IMR-90 (cell line): ENCODE measurements around the gene MS4A10. TPM values are rescaled to one million over a fixed set of nuclear protein-coding genes. Genes with fewer than 3 reads are reported as not detected.

Source experiments
- ATAC-seq: fragments of 200-7000 bp; cut with Tn5 transposase; 2 replicates; pipeline ENCODE4 v1.9.1; 2020; ENCODE audit warnings: low read depth, mild to moderate bottlenecking, moderate library complexity
- BruUV-seq: library from RNA; stranded (reverse); fragments of 400-500 nt; replicated peaks from 2 replicates; lab custom pipeline; 2021; lab: Mats Ljungman, UMichigan
- CTCF ChIA-PET: fragments of 300-600 bp; formaldehyde crosslinking; extraction: SDS; loops from one replicate; lab custom pipeline; 2021; ENCODE audit warnings: antibody characterized with exemption; lab: Yijun Ruan, JAX
- POLR2A ChIA-PET: fragments of 300-600 bp; sonication (Branson Sonifier 250); formaldehyde crosslinking; loops from one replicate; lab custom pipeline; 2022; ENCODE audit warnings: antibody characterized with exemption; ENCODE audit not compliant: unreplicated experiment; lab: Charles Lee
- DNase-seq: peaks from one replicate; pipeline ENCODE4 v3.0.0; 2013
- H2AFZ ChIP-seq: replicated peaks from 2 replicates; pipeline ENCODE3; 2013; ENCODE audit warnings: low read length, mild to moderate bottlenecking; ENCODE audit not compliant: poor library complexity
- H2AK5ac ChIP-seq: 2 replicates; pipeline ENCODE4 v1.6.1; 2013; ENCODE audit warnings: low read depth, low read length, inconsistent platforms
- H2AK9ac ChIP-seq: replicated peaks from 2 replicates; pipeline ENCODE3; 2013; ENCODE audit warnings: mild to moderate bottlenecking, low read depth, low read length, moderate library complexity; ENCODE audit not compliant: poor library complexity
- H2BK120ac ChIP-seq: 2 replicates; pipeline ENCODE4 v1.6.1; 2013; ENCODE audit warnings: low read depth, low read length, inconsistent platforms
- H2BK15ac ChIP-seq: 3 replicates; pipeline ENCODE4 v1.6.1; 2013; ENCODE audit warnings: low read depth, low read length, inconsistent platforms
- H2BK20ac ChIP-seq: 2 replicates; pipeline ENCODE4 v1.6.1; 2013; ENCODE audit warnings: low read depth, mild to moderate bottlenecking, inconsistent platforms, low read length, moderate library complexity
- H2BK5ac ChIP-seq: 2 replicates; pipeline ENCODE4 v1.6.1; 2013; ENCODE audit warnings: mild to moderate bottlenecking, low read depth, low read length, inconsistent platforms; ENCODE audit not compliant: poor library complexity, severe bottlenecking
- H3K14ac ChIP-seq: replicated peaks from 2 replicates; pipeline ENCODE4 v1.6.1; 2013; ENCODE audit warnings: low read depth, low read length, inconsistent platforms
- H3K18ac ChIP-seq: 2 replicates; pipeline ENCODE4 v1.6.1; 2013; ENCODE audit warnings: low read depth, low read length, control low read depth
- H3K23ac ChIP-seq: 2 replicates; pipeline ENCODE4 v1.6.1; 2013; ENCODE audit warnings: low read depth, low read length, inconsistent platforms
- H3K27ac ChIP-seq: 2 replicates; pipeline ENCODE4 v1.5.1; 2013; ENCODE audit warnings: mild to moderate bottlenecking, control low read depth, low read length; ENCODE audit not compliant: insufficient read depth
- H3K27me3 ChIP-seq: 2 replicates; pipeline ENCODE4 v1.6.1; 2013; ENCODE audit warnings: low read length; ENCODE audit not compliant: control insufficient read depth, insufficient read depth
- H3K36me3 ChIP-seq: 2 replicates; pipeline ENCODE4 v1.6.1; 2013; ENCODE audit warnings: low read length, mixed read lengths; ENCODE audit not compliant: control insufficient read depth, insufficient read depth
- H3K4ac ChIP-seq: 2 replicates; pipeline ENCODE4 v1.6.1; 2013; ENCODE audit warnings: low read depth, low read length, inconsistent platforms
- H3K4me1 ChIP-seq: 2 replicates; pipeline ENCODE4 v1.6.1; 2013; ENCODE audit warnings: low read length, mixed read lengths; ENCODE audit not compliant: control insufficient read depth, insufficient read depth
- H3K4me2 ChIP-seq: 2 replicates; pipeline ENCODE4 v1.6.1; 2013; ENCODE audit warnings: low read depth, mild to moderate bottlenecking, control low read depth, low read length, moderate library complexity
- H3K4me3 ChIP-seq: 2 replicates; pipeline ENCODE4 v1.5.1; 2013; ENCODE audit warnings: low read depth, mild to moderate bottlenecking, control low read depth, low read length, moderate library complexity; ENCODE audit not compliant: insufficient read depth
- H3K56ac ChIP-seq: 2 replicates; pipeline ENCODE4 v1.6.1; 2013; ENCODE audit warnings: low read length, inconsistent platforms; ENCODE audit not compliant: insufficient read depth; ENCODE audit errors: extremely low read depth
- H3K79me1 ChIP-seq, 2 experiments: 2 replicates each; pipeline ENCODE4 v1.6.1; 2013; ENCODE audit warnings: low read length in 2 of 2, inconsistent platforms in 1 of 2, low read depth in 1 of 2
- H3K9ac ChIP-seq: 2 replicates; pipeline ENCODE4 v1.6.1; 2013; ENCODE audit warnings: low read depth, low read length, control low read depth
- H3K9me1 ChIP-seq: 2 replicates; pipeline ENCODE4 v1.6.1; 2013; ENCODE audit warnings: low read length, inconsistent platforms; ENCODE audit not compliant: insufficient read depth
- H3K9me3 ChIP-seq: 2 replicates; pipeline ENCODE4 v1.6.1; 2013; ENCODE audit warnings: low read length; ENCODE audit not compliant: control insufficient read depth, insufficient read depth
- H4K20me1 ChIP-seq: 2 replicates; pipeline ENCODE4 v1.6.1; 2013; ENCODE audit warnings: low read length, inconsistent platforms; ENCODE audit not compliant: insufficient read depth
- H4K5ac ChIP-seq: 2 replicates; pipeline ENCODE4 v1.6.1; 2013; ENCODE audit warnings: mild to moderate bottlenecking, low read depth, low read length, control low read depth
- H4K8ac ChIP-seq, 2 experiments: 2 replicates each; pipeline ENCODE4 v1.6.1; 2013; ENCODE audit warnings: low read depth in 2 of 2, low read length in 2 of 2, control low read depth in 1 of 2, inconsistent platforms in 1 of 2
- H4K91ac ChIP-seq: 2 replicates; pipeline ENCODE4 v1.6.1; 2013; ENCODE audit warnings: low read depth, low read length, inconsistent platforms; ENCODE audit not compliant: insufficient read depth
- CEBPB ChIP-seq: IDR thresholded peaks from 2 replicates; pipeline ENCODE4 v1.6.1; 2012; ENCODE audit warnings: low read depth, low read length, improper control_type of control experiment
- CHD1 ChIP-seq: IDR thresholded peaks from 2 replicates; pipeline ENCODE4 v1.6.1; 2012; ENCODE audit warnings: low read depth, low read length, improper control_type of control experiment
- CTCF ChIP-seq: conservative IDR thresholded peaks from 2 replicates; pipeline ENCODE4 v1.5.1; 2012; ENCODE audit warnings: mild to moderate bottlenecking, low read depth, low read length, improper control_type of control experiment
- ELK1 ChIP-seq: fragments of 150-350 bp; IDR thresholded peaks from 2 replicates; pipeline ENCODE4 v1.6.1; 2016; ENCODE audit warnings: low read depth, mild to moderate bottlenecking, low read length, moderate library complexity, borderline replicate concordance
- FOS ChIP-seq: fragments of 150-350 bp; IDR thresholded peaks from 2 replicates; pipeline ENCODE4 v1.6.1; 2016; ENCODE audit warnings: low read depth, low read length
- MAFK ChIP-seq: IDR thresholded peaks from 2 replicates; pipeline ENCODE4 v1.6.1; 2012; ENCODE audit warnings: low read depth, low read length, improper control_type of control experiment
- MAZ ChIP-seq: IDR thresholded peaks from 2 replicates; pipeline ENCODE4 v1.6.1; 2012; ENCODE audit warnings: low read depth, mild to moderate bottlenecking, low read length, improper control_type of control experiment, moderate library complexity, borderline replicate concordance
- MXI1 ChIP-seq: IDR thresholded peaks from 2 replicates; pipeline ENCODE4 v1.6.1; 2012; ENCODE audit warnings: low read depth, mild to moderate bottlenecking, low read length, moderate library complexity, borderline replicate concordance
- NFE2L2 ChIP-seq: fragments of 150-350 bp; IDR thresholded peaks from 2 replicates; pipeline ENCODE4 v1.6.1; 2016; ENCODE audit warnings: low read depth, mild to moderate bottlenecking, low read length
- POLR2A ChIP-seq: IDR thresholded peaks from 2 replicates; pipeline ENCODE4 v1.6.1; 2012; ENCODE audit warnings: mild to moderate bottlenecking, low read depth, low read length
- RAD21 ChIP-seq: IDR thresholded peaks from 2 replicates; pipeline ENCODE4 v1.6.1; 2012; ENCODE audit warnings: low read length, improper control_type of control experiment
- RCOR1 ChIP-seq: IDR thresholded peaks from 2 replicates; pipeline ENCODE4 v1.6.1; 2012; ENCODE audit warnings: mild to moderate bottlenecking, low read length, improper control_type of control experiment; ENCODE audit not compliant: insufficient replicate concordance
- RFX5 ChIP-seq: IDR thresholded peaks from 2 replicates; pipeline ENCODE4 v1.8.0; 2012; ENCODE audit warnings: low read depth, mild to moderate bottlenecking, low read length, moderate library complexity
- SMC3 ChIP-seq: fragments of 150-350 bp; IDR thresholded peaks from 2 replicates; pipeline ENCODE4 v1.6.1; 2016; ENCODE audit warnings: low read depth, mild to moderate bottlenecking, antibody characterized with exemption, low read length, moderate library complexity
- WGBS, 2 experiments: methylation state at CpG; one replicate each; pipeline versions ENCODE4 v1.1.5 to v1.1.7; 2013; ENCODE audit warnings: missing lambda C conversion rate in 2 of 2; ENCODE audit not compliant: insufficient read length in 1 of 2; ENCODE audit errors: extremely low coverage in 2 of 2; 5-methylcytosine and 5-hydroxymethylcytosine counted together
- dilution Hi-C: fragments of 300-500 bp; cut with HindIII; formaldehyde crosslinking; loops from one replicate; pipeline ENCODE4 v1.14.3; 2018; ENCODE audit warnings: low sequenced_read_pairs; ENCODE audit not compliant: unreplicated experiment
- in situ Hi-C: fragments of 300-500 bp; cut with MboI; formaldehyde crosslinking; loops from 3 replicates; pipeline ENCODE4 v1.14.3; 2019; ENCODE audit warnings: low sequenced_read_pairs, inconsistent platforms, mixed read lengths
- intact Hi-C: fragments of 100-400 bp; cut with micrococcal nuclease; formaldehyde crosslinking; loops from 2 replicates; pipeline ENCODE4 v1.10.0; 2022
- polyA plus RNA-seq, 3 experiments: library from polyadenylated mRNA; depleted of rRNA; stranded (reverse); fragments of >200 nt; gene quantifications; 2 replicates each; pipeline ENCODE4 v1.2.3, GENCODE V29; 2012; ENCODE audit warnings: low replicate concordance in 1 of 3
- total RNA-seq: library from RNA; depleted of rRNA; stranded (reverse); fragments of >200 nt; gene quantifications from 2 replicates; pipeline ENCODE4 v1.2.3, GENCODE V29; 2012
- TF ChIP-seq, protein P1 (sequence below): fragments of 150-350 bp; IDR thresholded peaks from 2 replicates; pipeline ENCODE4 v1.6.1; 2017; ENCODE audit warnings: mild to moderate bottlenecking, antibody characterized with exemption, low read length, low read depth

MS4A10 gene
- total and polyA plus RNA-seq, 2 of the 4 experiments (the other 2 are of a cell fraction), result not detected

DNA sequence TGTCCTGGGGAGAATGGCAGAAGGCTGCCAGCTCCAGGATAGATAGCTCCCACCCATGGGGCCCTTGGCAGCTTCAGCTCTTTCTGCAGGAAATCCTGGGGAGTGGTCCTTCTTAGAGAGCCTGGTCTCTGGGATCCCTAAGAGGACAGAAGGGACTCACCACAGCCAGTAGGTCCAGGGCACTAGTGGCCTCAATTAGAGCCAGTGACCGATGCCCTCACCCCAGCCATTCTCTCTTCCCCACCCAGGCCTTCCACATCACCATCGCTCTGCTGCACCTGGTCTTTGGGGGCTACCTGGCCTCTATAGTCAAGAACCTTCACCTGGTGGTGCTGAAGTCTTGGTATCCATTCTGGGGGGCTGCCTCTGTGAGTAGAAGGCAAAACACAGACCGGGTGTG lies 5.6 kb downstream of the MS4A10 start:
- Histone ChIP-seq H2AFZ (no peak overlapping the region), H3K4me2 (no peak overlapping the region), H2AK9ac (no peak overlapping the region), H4K20me1 (no peaks in the 10 kb centered on the region), H2AK5ac (no peak overlapping the region), H3K4ac (no peak overlapping the region), H3K14ac (no peak overlapping the region), H3K9ac (no peak overlapping the region), H2BK120ac (no peak overlapping the region), H3K4me3 (no peak overlapping the region), H3K9me1 (peaks cover 7% of the 10 kb centered on the region; the same call in 1 of the 2 replicates), H4K8ac (no peak overlapping the region), H3K56ac (no peak overlapping the region), H3K27ac (no peak overlapping the region), H3K79me1 (no peaks in the 10 kb centered on the region), H3K27me3 (peaks cover 35% of the 10 kb centered on the region), H3K23ac (no peak overlapping the region), H3K18ac (no peak overlapping the region), H2BK20ac (no peak overlapping the region), H2BK15ac (no peak overlapping the region), H3K36me3 (no peaks in the 10 kb centered on the region), H3K4me1 (peaks cover 5% of the 10 kb centered on the region), H4K5ac (no peak overlapping the region), H2BK5ac (no peak overlapping the region), H3K9me3 (peaks cover 7% of the 10 kb centered on the region; the same call in 1 of the 2 replicates), H4K91ac (no peak overlapping the region)
- ChIA-PET POLR2A (no interaction called here), CTCF (no interaction called here)
- intact Hi-C loops, result no loop called here
- no CpG with 5 or more reads among the region's 3 CpGs for WGBS, 2 experiments
- DNase-seq (no peak), ATAC-seq (no peak)
- TF ChIP-seq FOS (no peak), MAZ (no peak), MAFK (no peak), RFX5 (no peak), CEBPB (no peak), SMC3 (no peak), POLR2A (no peak), CTCF (no peak), RCOR1 (no peak), RAD21 (no peak), NFE2L2 (no peak), ELK1 (no peak), CHD1 (no peak), MXI1 (no peak)
- TF ChIP-seq, protein P1, sequence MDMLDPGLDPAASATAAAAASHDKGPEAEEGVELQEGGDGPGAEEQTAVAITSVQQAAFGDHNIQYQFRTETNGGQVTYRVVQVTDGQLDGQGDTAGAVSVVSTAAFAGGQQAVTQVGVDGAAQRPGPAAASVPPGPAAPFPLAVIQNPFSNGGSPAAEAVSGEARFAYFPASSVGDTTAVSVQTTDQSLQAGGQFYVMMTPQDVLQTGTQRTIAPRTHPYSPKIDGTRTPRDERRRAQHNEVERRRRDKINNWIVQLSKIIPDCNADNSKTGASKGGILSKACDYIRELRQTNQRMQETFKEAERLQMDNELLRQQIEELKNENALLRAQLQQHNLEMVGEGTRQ, result no peak
- in situ Hi-C loops, result no loop called here
- dilution Hi-C loops, result no loop called here
- no TSS peak for BruUV-seq
